Measurements from ENCODE around the gene ZNF491.

Gene ZNF491

DNA sequence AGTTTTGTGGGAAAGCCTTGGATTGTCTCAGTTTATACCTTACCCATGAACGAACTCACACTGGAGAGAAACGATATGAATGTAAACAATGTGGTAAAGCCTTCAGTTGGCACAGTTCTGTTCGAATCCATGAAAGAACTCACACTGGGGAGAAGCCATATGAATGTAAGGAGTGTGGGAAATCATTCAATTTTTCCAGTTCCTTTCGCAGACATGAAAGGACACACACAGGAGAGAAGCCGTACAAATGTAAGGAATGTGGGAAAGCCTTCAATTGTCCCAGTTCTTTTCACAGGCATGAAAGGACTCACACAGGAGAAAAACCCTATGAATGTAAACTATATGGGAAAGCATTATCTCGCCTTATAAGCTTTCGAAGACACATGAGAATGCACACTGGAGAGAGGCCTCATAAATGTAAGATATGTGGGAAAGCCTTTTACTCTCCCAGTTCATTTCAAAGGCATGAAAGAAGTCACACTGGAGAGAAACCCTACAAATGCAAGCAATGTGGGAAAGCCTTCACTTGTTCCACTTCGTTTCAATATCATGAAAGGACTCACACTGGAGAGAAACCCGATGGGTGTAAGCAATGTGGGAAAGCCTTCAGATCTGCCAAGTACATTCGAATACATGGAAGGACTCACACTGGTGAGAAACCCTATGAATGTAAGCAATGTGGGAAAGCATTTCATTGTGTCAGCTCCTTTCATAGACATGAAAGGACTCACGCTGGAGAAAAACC, 8.2 kb downstream of the ZNF491 start:
- Histone ChIP-seq H3K23ac (ENCODE audit: low read length in 2 of 2) (no peak overlapping the region), H3K9ac (ENCODE audit: low read length) (no peak overlapping the region), H3K18ac (ENCODE audit: low read depth in 1 of 2, low read length in 2 of 2) (no peak overlapping the region), H3K27me3 (ENCODE audit: control insufficient read depth in 1 of 2, insufficient read depth in 1 of 2, low read length in 2 of 2) (no peaks in the 10 kb centered on the region), H3K14ac (ENCODE audit: low read length in 2 of 2) (no peak overlapping the region), H3K4me3 (ENCODE audit: insufficient read depth in 1 of 2, low read depth in 1 of 2, low read length in 2 of 2) (peak overlapping the region in 1 of 2 experiments; percentile 51), H3K27ac (ENCODE audit: low read length, poor library complexity, severe bottlenecking) (no peak overlapping the region), H4K91ac (ENCODE audit: low read length) (no peak overlapping the region), H2AK5ac (ENCODE audit: low read length, severe bottlenecking) (no peak overlapping the region), H2BK12ac (ENCODE audit: low read length in 2 of 2) (no peak overlapping the region), H3K36me3 (ENCODE audit: control insufficient read depth in 1 of 2, insufficient read depth in 2 of 2, low read depth in 1 of 2, low read length in 2 of 2) (peaks cover 6 to 17% of the 10 kb centered on the region in 2 experiments), H4K8ac (ENCODE audit: low read length) (no peak overlapping the region), H2BK15ac (ENCODE audit: low read depth, poor library complexity, severe bottlenecking) (no peak overlapping the region), H2BK5ac (ENCODE audit: low read depth, low read length, poor library complexity, severe bottlenecking) (no peak overlapping the region), H3K4me1 (ENCODE audit: control insufficient read depth, insufficient read depth, low read depth, low read length) (no peaks in the 10 kb centered on the region), H3K4me2 (ENCODE audit: low read length, poor library complexity, severe bottlenecking) (no peak overlapping the region), H3K79me1 (replicated peaks; ENCODE audit: low read length, poor library complexity, severe bottlenecking) (peaks cover 2% of the 10 kb centered on the region), H3K4ac (ENCODE audit: low read depth in 1 of 2, low read length in 2 of 2) (no peak overlapping the region), H2AFZ (ENCODE audit: low read depth, low read length) (no peak overlapping the region), H2BK120ac (ENCODE audit: low read depth, low read length) (no peak overlapping the region), H3K9me3 (ENCODE audit: control insufficient read depth, low read length) (peaks cover 79% of the 10 kb centered on the region)
- WGBS, result 94% methylated on average over 10 of the region's 11 CpGs
- DNase-seq, result no peak

DNA sequence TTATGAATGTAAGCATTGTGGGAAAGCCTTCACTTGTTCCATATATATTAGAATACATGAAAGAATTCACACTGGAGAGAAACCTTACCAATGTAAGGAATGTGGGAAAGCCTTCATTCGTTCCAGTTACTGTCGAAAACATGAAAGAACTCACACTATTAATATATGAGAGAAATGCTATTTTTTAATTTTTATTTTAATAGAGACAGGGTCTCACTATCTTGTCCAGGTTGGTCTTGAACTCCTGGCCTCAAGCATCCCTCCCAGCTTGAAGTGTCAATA, 8.7 kb downstream of the ZNF491 start:
- no peak overlapping the region for H2BK5ac ChIP-seq (ENCODE audit: low read depth, low read length, poor library complexity, severe bottlenecking)
- H2BK15ac ChIP-seq (ENCODE audit: low read depth, poor library complexity, severe bottlenecking), result no peak overlapping the region
- H3K4me1 ChIP-seq (ENCODE audit: control insufficient read depth, insufficient read depth, low read depth, low read length), result no peaks in the 10 kb centered on the region
- peaks cover 2% of the 10 kb centered on the region for H3K79me1 ChIP-seq (replicated peaks; ENCODE audit: low read length, poor library complexity, severe bottlenecking)
- peak overlapping the region in 1 of 2 experiments; percentile 51 for H3K4me3 ChIP-seq (ENCODE audit: insufficient read depth in 1 of 2, low read depth in 1 of 2, low read length in 2 of 2)
- H3K27me3 ChIP-seq (ENCODE audit: control insufficient read depth in 1 of 2, insufficient read depth in 1 of 2, low read length in 2 of 2), result no peaks in the 10 kb centered on the region
- no peak overlapping the region for H3K27ac ChIP-seq (ENCODE audit: low read length, poor library complexity, severe bottlenecking)
- H3K18ac ChIP-seq (ENCODE audit: low read depth in 1 of 2, low read length in 2 of 2), result no peak overlapping the region
- no peak overlapping the region for H3K14ac ChIP-seq (ENCODE audit: low read length in 2 of 2)
- DNase-seq, result no peak
- H2BK12ac ChIP-seq (ENCODE audit: low read length in 2 of 2), result no peak overlapping the region
- no CpG with 5 or more reads among the region's 2 CpGs for WGBS
- H3K9ac ChIP-seq (ENCODE audit: low read length), result no peak overlapping the region
- H2AK5ac ChIP-seq (ENCODE audit: low read length, severe bottlenecking), result no peak overlapping the region
- no peak overlapping the region for H2BK120ac ChIP-seq (ENCODE audit: low read depth, low read length)
- no peak overlapping the region for H2AFZ ChIP-seq (ENCODE audit: low read depth, low read length)
- H3K4ac ChIP-seq (ENCODE audit: low read depth in 1 of 2, low read length in 2 of 2), result no peak overlapping the region
- H4K8ac ChIP-seq (ENCODE audit: low read length), result no peak overlapping the region
- H3K9me3 ChIP-seq (ENCODE audit: control insufficient read depth, low read length), result peaks cover 74% of the 10 kb centered on the region
- H3K36me3 ChIP-seq (ENCODE audit: control insufficient read depth in 1 of 2, insufficient read depth in 2 of 2, low read depth in 1 of 2, low read length in 2 of 2), result peaks cover 6 to 17% of the 10 kb centered on the region in 2 experiments
- no peak overlapping the region for H3K23ac ChIP-seq (ENCODE audit: low read length in 2 of 2)
- no peak overlapping the region for H3K4me2 ChIP-seq (ENCODE audit: low read length, poor library complexity, severe bottlenecking)
- no peak overlapping the region for H4K91ac ChIP-seq (ENCODE audit: low read length)

- Histone ChIP-seq H2BK12ac (ENCODE audit: low read length in 2 of 2) (no peak overlapping the region), H3K9me3 (ENCODE audit: control insufficient read depth, low read length) (peaks cover 16% of the 10 kb centered on the region), H3K27me3 (ENCODE audit: control insufficient read depth in 1 of 2, insufficient read depth in 1 of 2, low read length in 2 of 2) (no peaks in the 10 kb centered on the region), H3K14ac (ENCODE audit: low read length in 2 of 2) (no peak overlapping the region), H2AK5ac (ENCODE audit: low read length, severe bottlenecking) (no peak overlapping the region), H2BK15ac (ENCODE audit: low read depth, poor library complexity, severe bottlenecking) (no peak overlapping the region), H3K18ac (ENCODE audit: low read depth in 1 of 2, low read length in 2 of 2) (peak overlapping the region; percentile 52 to 70), H3K79me1 (replicated peaks; ENCODE audit: low read length, poor library complexity, severe bottlenecking) (peaks cover 16% of the 10 kb centered on the region), H3K4ac (ENCODE audit: low read depth in 1 of 2, low read length in 2 of 2) (no peak overlapping the region), H2AFZ (ENCODE audit: low read depth, low read length) (peak overlapping the region; percentile 87), H3K4me2 (ENCODE audit: low read length, poor library complexity, severe bottlenecking) (peak overlapping the region; percentile 85), H3K23ac (ENCODE audit: low read length in 2 of 2) (no peak overlapping the region), H2BK120ac (ENCODE audit: low read depth, low read length) (no peak overlapping the region), H3K4me1 (ENCODE audit: control insufficient read depth, insufficient read depth, low read depth, low read length) (peaks cover 6% of the 10 kb centered on the region), H3K27ac (ENCODE audit: low read length, poor library complexity, severe bottlenecking) (peak overlapping the region; percentile 66), H3K9ac (ENCODE audit: low read length) (peak overlapping the region; percentile 96), H4K8ac (ENCODE audit: low read length) (peak overlapping the region; percentile 89), H3K4me3 (ENCODE audit: insufficient read depth in 1 of 2, low read depth in 1 of 2, low read length in 2 of 2) (peak overlapping the region; percentile 97 to 99), H2BK5ac (ENCODE audit: low read depth, low read length, poor library complexity, severe bottlenecking) (no peak overlapping the region), H3K36me3 (ENCODE audit: control insufficient read depth in 1 of 2, insufficient read depth in 2 of 2, low read depth in 1 of 2, low read length in 2 of 2) (peaks cover 0 to 7% of the 10 kb centered on the region in 2 experiments), H4K91ac (ENCODE audit: low read length) (peak overlapping the region; percentile 39)
- no peak for DNase-seq
- WGBS, result 11% methylated on average over 6 of the region's 6 CpGs
Measured at GRCh38 chr19:11813703-11814028, 15.3 kb downstream of the ZNF491 start.

- peak; percentile 95 for DNase-seq
- H3K79me1 ChIP-seq (replicated peaks; ENCODE audit: low read length, poor library complexity, severe bottlenecking), result peaks cover 17% of the 10 kb centered on the region
- H2AK5ac ChIP-seq (ENCODE audit: low read length, severe bottlenecking), result no peak within 1 kb of the TSS
- H3K4me1 ChIP-seq (ENCODE audit: control insufficient read depth, insufficient read depth, low read depth, low read length), result peaks cover 6% of the 10 kb centered on the region
- H2BK5ac ChIP-seq (ENCODE audit: low read depth, low read length, poor library complexity, severe bottlenecking), result no peak within 1 kb of the TSS
- H4K8ac ChIP-seq (ENCODE audit: low read length), result peak within 1 kb of the TSS; percentile 96
- peak within 1 kb of the TSS; percentile 96 for H3K27ac ChIP-seq (ENCODE audit: low read length, poor library complexity, severe bottlenecking)
- peak within 1 kb of the TSS; percentile 85 for H3K4me2 ChIP-seq (ENCODE audit: low read length, poor library complexity, severe bottlenecking)
- peak within 1 kb of the TSS; percentile 96 to 100 for H3K23ac ChIP-seq (ENCODE audit: low read length in 2 of 2)
- H3K9ac ChIP-seq (ENCODE audit: low read length), result peak within 1 kb of the TSS; percentile 96
- H2BK15ac ChIP-seq (ENCODE audit: low read depth, poor library complexity, severe bottlenecking), result no peak within 1 kb of the TSS
- H4K91ac ChIP-seq (ENCODE audit: low read length), result peak within 1 kb of the TSS; percentile 80
- H3K27me3 ChIP-seq (ENCODE audit: control insufficient read depth in 1 of 2, insufficient read depth in 1 of 2, low read length in 2 of 2), result no peaks in the 10 kb centered on the region
- peak within 1 kb of the TSS; percentile 93 for H2AFZ ChIP-seq (ENCODE audit: low read depth, low read length)
- H2BK120ac ChIP-seq (ENCODE audit: low read depth, low read length), result peak within 1 kb of the TSS; percentile 61
- H3K9me3 ChIP-seq (ENCODE audit: control insufficient read depth, low read length), result peaks cover 11% of the 10 kb centered on the region
- H3K4me3 ChIP-seq (ENCODE audit: insufficient read depth in 1 of 2, low read depth in 1 of 2, low read length in 2 of 2), result peak within 1 kb of the TSS; percentile 97 to 99
- peaks cover 2 to 7% of the 10 kb centered on the region in 2 experiments for H3K36me3 ChIP-seq (ENCODE audit: control insufficient read depth in 1 of 2, insufficient read depth in 2 of 2, low read depth in 1 of 2, low read length in 2 of 2)
- peak within 1 kb of the TSS; percentile 97 to 100 for H3K14ac ChIP-seq (ENCODE audit: low read length in 2 of 2)
- H3K4ac ChIP-seq (ENCODE audit: low read depth in 1 of 2, low read length in 2 of 2), result peak within 1 kb of the TSS; percentile 97 to 99
- peak within 1 kb of the TSS in 1 of 2 experiments; percentile 78 for H2BK12ac ChIP-seq (ENCODE audit: low read length in 2 of 2)
- WGBS, result under 1% methylated on average over 53 of the region's 55 CpGs
- peak within 1 kb of the TSS; percentile 97 to 98 for H3K18ac ChIP-seq (ENCODE audit: low read depth in 1 of 2, low read length in 2 of 2)
Measured at GRCh38 chr19:11814029-11814699, 15.8 kb downstream of the ZNF491 start, which contains the start of gene ZNF440. TSS of gene ZNF440 (plus strand) at chr19:11814273. CDS start at chr19:11814448, 175 bp downstream.

Data from mesenchymal stem cell (in vitro differentiated cells and primary cell).